ENCODE measurements around the gene APIP. TPM values are rescaled to one million over a fixed set of nuclear protein-coding genes. Genes with fewer than 3 reads are reported as not detected.

APIP gene
- 10 to 100 TPM; 43.6 to 43.7 TPM for total RNA-seq

GRCh38 chr11:34916015-34916842 is at the start of gene APIP, which contains the start of gene PDHX:
APIP (minus strand) TSS chr11:34916379; CDS start chr11:34916284, 95 bp downstream.
PDHX (plus strand) TSS chr11:34916618; CDS start chr11:34916656, 38 bp downstream.
- Mint-ChIP-seq H3K27me3 (no peaks in the 10 kb centered on the region), H3K4me3 (peak within 1 kb of the TSS; percentile 91), H3K4me1 (peaks cover 40% of the 10 kb centered on the region), H3K9me3 (ENCODE audit: low read depth) (peaks cover 5% of the 10 kb centered on the region), H3K27ac (peak within 1 kb of the TSS; percentile 95), H3K36me3 (ENCODE audit: low read depth) (peaks cover 20% of the 10 kb centered on the region)
- DNase-seq (peak; percentile 100), ATAC-seq (peak; percentile 95)
- intact Hi-C loops (cut with DNase I, micrococcal nuclease), result loop anchor here (1.0 to 10.0 kb wide), 15 partner anchors 125 to 1591 kb away; partner anchors contain the start of genes CD44 (in 1 of the 2), COMMD9 (in 1 of the 2), NAT10 (in 1 of the 2) and TRIM44 (in 1 of the 2)
- CTCF ChIA-PET, result interaction anchor here (0.6 to 3.7 kb wide), 8 partner anchors 9 to 1029 kb away, joined by 3 to 13 read pairs (median 3); no protein-coding TSS in a partner anchor
- POLR2A ChIA-PET, result interaction anchor here (0.9 to 1.7 kb wide), 2 partner anchors 14 to 230 kb away, joined by 4 to 6 read pairs; no protein-coding TSS in a partner anchor

- intact Hi-C loops (cut with DNase I, micrococcal nuclease), result no loop called here
- H3K9me3 Mint-ChIP-seq (ENCODE audit: low read depth), result no peaks in the 10 kb centered on the region
- H3K27me3 Mint-ChIP-seq, result no peaks in the 10 kb centered on the region
- no peak overlapping the region for H3K4me3 Mint-ChIP-seq
- H3K36me3 Mint-ChIP-seq (ENCODE audit: low read depth), result peaks cover 19% of the 10 kb centered on the region
- no peak for ATAC-seq
- DNase-seq, result no peak
- no peaks in the 10 kb centered on the region for H3K4me1 Mint-ChIP-seq
- ChIA-PET CTCF (interaction anchor here (0.8 kb wide), 1 partner anchor 11 kb away, joined by 3 read pairs; no protein-coding TSS in a partner anchor), POLR2A (no interaction called here)
- H3K27ac Mint-ChIP-seq, result no peak overlapping the region
Measured at GRCh38 chr11:34964610-34965331, 48.6 kb upstream of the APIP start.

- H3K27me3 Mint-ChIP-seq, result no peaks in the 10 kb centered on the region
- no peaks in the 10 kb centered on the region for H3K4me1 Mint-ChIP-seq
- H3K27ac Mint-ChIP-seq, result no peak overlapping the region
- intact Hi-C loops (cut with DNase I, micrococcal nuclease), result no loop called here
- no peak for ATAC-seq
- no peaks in the 10 kb centered on the region for H3K9me3 Mint-ChIP-seq (ENCODE audit: low read depth)
- no peak for DNase-seq
- CTCF ChIA-PET, result no interaction called here
- H3K4me3 Mint-ChIP-seq, result no peak overlapping the region
- peaks cover 17% of the 10 kb centered on the region for H3K36me3 Mint-ChIP-seq (ENCODE audit: low read depth)
- POLR2A ChIA-PET, result no interaction called here
Measured at GRCh38 chr11:34963351-34963750, 47.2 kb upstream of the APIP start.

- ATAC-seq (no peak), DNase-seq (no peak)
- Mint-ChIP-seq H3K4me3 (no peak overlapping the region), H3K27ac (no peak overlapping the region), H3K36me3 (ENCODE audit: low read depth) (peaks cover 18% of the 10 kb centered on the region), H3K4me1 (no peaks in the 10 kb centered on the region), H3K9me3 (ENCODE audit: low read depth) (no peaks in the 10 kb centered on the region), H3K27me3 (no peaks in the 10 kb centered on the region)
- intact Hi-C loops (cut with DNase I, micrococcal nuclease), result no loop called here
- CTCF ChIA-PET, result no interaction called here
- POLR2A ChIA-PET, result no interaction called here
Measured at GRCh38 chr11:34962034-34962433, 45.9 kb upstream of the APIP start.

- Mint-ChIP-seq H3K27me3 (no peaks in the 10 kb centered on the region), H3K4me3 (no peak overlapping the region), H3K9me3 (ENCODE audit: low read depth) (no peaks in the 10 kb centered on the region), H3K4me1 (no peaks in the 10 kb centered on the region), H3K36me3 (ENCODE audit: low read depth) (peaks cover 14% of the 10 kb centered on the region), H3K27ac (no peak overlapping the region)
- POLR2A ChIA-PET, result no interaction called here
- ATAC-seq, result no peak
- intact Hi-C loops (cut with DNase I, micrococcal nuclease), result no loop called here
- DNase-seq, result no peak
- CTCF ChIA-PET, result interaction anchor here (0.7 to 1.4 kb wide), 4 partner anchors 10 to 427 kb away, joined by 3 read pairs; no protein-coding TSS in a partner anchor
Measured at GRCh38 chr11:34960277-34960676, 44.1 kb upstream of the APIP start.

- intact Hi-C loops (cut with DNase I, micrococcal nuclease), result no loop called here
- POLR2A ChIA-PET, result no interaction called here
- H3K27ac Mint-ChIP-seq, result no peak overlapping the region
- H3K27me3 Mint-ChIP-seq, result no peaks in the 10 kb centered on the region
- H3K9me3 Mint-ChIP-seq (ENCODE audit: low read depth), result no peaks in the 10 kb centered on the region
- ATAC-seq (no peak), DNase-seq (no peak)
- no peak overlapping the region for H3K4me3 Mint-ChIP-seq
- CTCF ChIA-PET, result interaction anchor here (0.7 to 1.3 kb wide), 3 partner anchors 13 to 428 kb away, joined by 3 read pairs; no protein-coding TSS in a partner anchor
- H3K4me1 Mint-ChIP-seq, result no peaks in the 10 kb centered on the region
- peaks cover 14% of the 10 kb centered on the region for H3K36me3 Mint-ChIP-seq (ENCODE audit: low read depth)
Measured at GRCh38 chr11:34959770-34960169, 43.6 kb upstream of the APIP start.

- H3K36me3 Mint-ChIP-seq (ENCODE audit: low read depth), result peaks cover 17% of the 10 kb centered on the region
- intact Hi-C loops (cut with DNase I, micrococcal nuclease), result no loop called here
- ChIA-PET CTCF (interaction anchor here (1.0 kb wide), 1 partner anchor 434 kb away, joined by 4 read pairs; no protein-coding TSS in a partner anchor), POLR2A (no interaction called here)
- ATAC-seq (no peak), DNase-seq (no peak)
- H3K27me3 Mint-ChIP-seq, result no peaks in the 10 kb centered on the region
- no peaks in the 10 kb centered on the region for H3K9me3 Mint-ChIP-seq (ENCODE audit: low read depth)
- H3K27ac Mint-ChIP-seq, result no peak overlapping the region
- peaks cover 4% of the 10 kb centered on the region for H3K4me1 Mint-ChIP-seq
- no peak overlapping the region for H3K4me3 Mint-ChIP-seq
Measured at GRCh38 chr11:34957606-34958005, 41.4 kb upstream of the APIP start.

GRCh38 chr11:34957206-34957605 is 41.0 kb upstream of the APIP start:
- ChIA-PET POLR2A (no interaction called here), CTCF (interaction anchor here (1.0 kb wide), 1 partner anchor 434 kb away, joined by 4 read pairs; no protein-coding TSS in a partner anchor)
- Mint-ChIP-seq H3K36me3 (ENCODE audit: low read depth) (peaks cover 19% of the 10 kb centered on the region), H3K4me3 (no peak overlapping the region), H3K4me1 (peaks cover 4% of the 10 kb centered on the region), H3K27ac (no peak overlapping the region), H3K9me3 (ENCODE audit: low read depth) (no peaks in the 10 kb centered on the region), H3K27me3 (no peaks in the 10 kb centered on the region)
- ATAC-seq, result no peak
- no peak for DNase-seq
- intact Hi-C loops (cut with DNase I, micrococcal nuclease), result no loop called here

GRCh38 chr11:34953955-34954354 is 37.8 kb upstream of the APIP start:
- CTCF ChIA-PET, result interaction anchor here (1.0 to 1.5 kb wide), 3 partner anchors 11 to 29 kb away, joined by 3 read pairs; no protein-coding TSS in a partner anchor
- H3K36me3 Mint-ChIP-seq (ENCODE audit: low read depth), result peaks cover 20% of the 10 kb centered on the region
- intact Hi-C loops (cut with DNase I, micrococcal nuclease), result no loop called here
- no peaks in the 10 kb centered on the region for H3K9me3 Mint-ChIP-seq (ENCODE audit: low read depth)
- POLR2A ChIA-PET, result no interaction called here
- H3K27me3 Mint-ChIP-seq, result no peaks in the 10 kb centered on the region
- peaks cover 4% of the 10 kb centered on the region for H3K4me1 Mint-ChIP-seq
- DNase-seq, result peak; percentile 16
- H3K4me3 Mint-ChIP-seq, result no peak overlapping the region
- no peak overlapping the region for H3K27ac Mint-ChIP-seq
- peak; percentile 69 for ATAC-seq

GRCh38 chr11:34948696-34949095 is 32.5 kb upstream of the APIP start:
- Mint-ChIP-seq H3K4me1 (peaks cover 9% of the 10 kb centered on the region), H3K36me3 (ENCODE audit: low read depth) (peaks cover 23% of the 10 kb centered on the region), H3K4me3 (no peak overlapping the region), H3K27ac (no peak overlapping the region), H3K9me3 (ENCODE audit: low read depth) (peaks cover 4% of the 10 kb centered on the region), H3K27me3 (no peaks in the 10 kb centered on the region)
- ATAC-seq (no peak), DNase-seq (no peak)
- ChIA-PET CTCF (interaction anchor here (0.6 kb wide), 1 partner anchor 12 kb away, joined by 3 read pairs; no protein-coding TSS in a partner anchor), POLR2A (no interaction called here)
- intact Hi-C loops (cut with DNase I, micrococcal nuclease), result loop anchor here in 1 of 2 experiments (5.0 kb wide), 1 partner anchor 39 kb away; no protein-coding TSS in a partner anchor

- Mint-ChIP-seq H3K27ac (no peak overlapping the region), H3K36me3 (ENCODE audit: low read depth) (peaks cover 18% of the 10 kb centered on the region), H3K4me3 (no peak overlapping the region), H3K27me3 (no peaks in the 10 kb centered on the region), H3K9me3 (ENCODE audit: low read depth) (peaks cover 4% of the 10 kb centered on the region), H3K4me1 (peaks cover 10% of the 10 kb centered on the region)
- ChIA-PET POLR2A (no interaction called here), CTCF (interaction anchor here (0.7 to 1.9 kb wide), 4 partner anchors 10 to 1516 kb away, joined by 3 to 6 read pairs (median 3); no protein-coding TSS in a partner anchor)
- intact Hi-C loops (cut with DNase I, micrococcal nuclease), result loop anchor here in 1 of 2 experiments (5.0 kb wide), 1 partner anchor 43 kb away; no protein-coding TSS in a partner anchor
- DNase-seq (no peak), ATAC-seq (no peak)
Measured at GRCh38 chr11:34944692-34945091, 28.5 kb upstream of the APIP start.
